KBM-7 (cell line): Measurements from ENCODE around the gene INO80C.

Experiments used
- DNase-seq: peaks from one replicate; pipeline ENCODE4 v3.0.0-alpha.2; 2015
- in situ Hi-C: fragments of 300-500 bp; cut with MboI; formaldehyde crosslinking; loops from 2 replicates; pipeline ENCODE4 v1.14.3; 2020; ENCODE audit warnings: low sequenced_read_pairs, low pct_unique_long_range_greater_than_20kb, mixed read lengths

INO80C gene

GRCh38 chr18:35514283-35514682, 16.5 kb upstream of the INO80C start:
- no peak for DNase-seq
- in situ Hi-C loops: no loop called here

- in situ Hi-C loops: no loop called here
- peak; percentile 25 for DNase-seq
Measured at GRCh38 chr18:35513181-35513936, 15.6 kb upstream of the INO80C start.

- in situ Hi-C loops: no loop called here
- no peak for DNase-seq
Measured at GRCh38 chr18:35512761-35513160, 15.0 kb upstream of the INO80C start.

- no peak for DNase-seq
- in situ Hi-C loops: no loop called here
Measured at GRCh38 chr18:35511833-35512232, 14.1 kb upstream of the INO80C start.

- no peak for DNase-seq
- in situ Hi-C loops: no loop called here
Measured at GRCh38 chr18:35511428-35511827, 13.7 kb upstream of the INO80C start.

- in situ Hi-C loops: no loop called here
- no peak for DNase-seq
Measured at GRCh38 chr18:35510076-35510651, 12.4 kb upstream of the INO80C start.

- no peak for DNase-seq
- in situ Hi-C loops: no loop called here
Measured at GRCh38 chr18:35508746-35509338, 11.1 kb upstream of the INO80C start.

- in situ Hi-C loops: no loop called here
- no peak for DNase-seq
Measured at GRCh38 chr18:35508030-35508429, 10.3 kb upstream of the INO80C start.

GRCh38 chr18:35507623-35508022, 9.9 kb upstream of the INO80C start:
- no peak for DNase-seq
- in situ Hi-C loops: no loop called here

- in situ Hi-C loops: no loop called here
- DNase-seq: no peak
Measured at GRCh38 chr18:35507192-35507591, 9.4 kb upstream of the INO80C start.

- DNase-seq: no peak
- in situ Hi-C loops: no loop called here
Measured at GRCh38 chr18:35506024-35506712, 8.4 kb upstream of the INO80C start.

GRCh38 chr18:35504996-35505395, 7.2 kb upstream of the INO80C start:
- in situ Hi-C loops: no loop called here
- no peak for DNase-seq

- no peak for DNase-seq
- in situ Hi-C loops: no loop called here
Measured at GRCh38 chr18:35502052-35502451, 4.3 kb upstream of the INO80C start.

GRCh38 chr18:35501369-35501768, 3.6 kb upstream of the INO80C start:
- no peak for DNase-seq
- in situ Hi-C loops: no loop called here

GRCh38 chr18:35500113-35500512, 2.4 kb upstream of the INO80C start:
- in situ Hi-C loops: no loop called here
- DNase-seq: no peak

GRCh38 chr18:35497027-35497369, 762 bp downstream of the INO80C start:
- DNase-seq: no peak
- in situ Hi-C loops: no loop called here

- no peak for DNase-seq
- in situ Hi-C loops: no loop called here
Measured at GRCh38 chr18:35495536-35496314, 2.0 kb downstream of the INO80C start.

GRCh38 chr18:35494251-35495220, 3.2 kb downstream of the INO80C start:
- no peak for DNase-seq
- in situ Hi-C loops: no loop called here
